ENCODE data around the gene RGPD6.
"Not testable (repeated sequence)": the region's sequence is repeated elsewhere in the genome, so short reads cannot be mapped to it uniquely, and the experiment has no call there.

DNA sequence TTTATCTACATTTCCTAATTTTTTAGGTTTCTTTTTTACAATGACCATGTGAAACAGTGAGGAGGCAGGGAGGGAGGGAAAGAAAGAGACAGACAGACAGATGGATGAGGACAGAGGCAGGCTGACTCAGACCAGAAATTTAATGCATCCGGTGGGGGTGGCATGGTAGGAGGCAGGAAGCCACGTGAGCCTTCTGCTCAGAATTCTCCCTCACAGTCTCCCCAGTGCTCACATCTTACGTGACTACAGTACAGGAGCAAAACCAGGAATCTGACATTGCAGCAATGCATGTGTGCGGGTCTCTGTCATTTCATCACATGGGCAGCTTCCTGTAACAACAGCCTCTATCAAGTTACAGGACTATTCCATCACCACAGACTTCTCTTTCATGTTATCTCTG, 102.1 kb downstream of the RGPD6 start:
- not testable (repeated sequence) for TF ChIP-seq EZH2phosphoT487 (IDR thresholded peaks at IDR 0.05; ENCODE audit: borderline replicate concordance); CTCF (conservative IDR thresholded peaks at IDR 0.05; ENCODE audit: low read length)
